Esophagus muscularis mucosa (tissue), 4 donors: Measurements from ENCODE around the gene LLGL1.

Source experiments
- EP300 ChIP-seq: sonication (generic); formaldehyde crosslinking; IDR thresholded peaks from one replicate; pipeline ENCODE4 v1.6.1; 2017; ENCODE audit warnings: antibody characterized with exemption
- POLR2A ChIP-seq: fragments of 450-650 bp; IDR thresholded peaks from one replicate; pipeline ENCODE4 v1.6.1; 2017; ENCODE audit warnings: antibody characterized with exemption, moderate library complexity, mild to moderate bottlenecking, low read depth
- POLR2AphosphoS5 ChIP-seq, 2 donors: sonication (generic); formaldehyde crosslinking; IDR thresholded peaks; one replicate each; pipeline ENCODE4 v1.6.1; 2017; ENCODE audit warnings: antibody characterized with exemption in 2 of 2
- TF ChIP-seq, protein P1 (sequence below), 3 experiments: fragments of 200-600 bp in 2 of 3; fragments of 450-650 bp in 1 of 3; sonication (generic) in 2 of 3; IDR thresholded peaks; one replicate each; pipeline ENCODE4 v1.5.1; 2017 to 2019; ENCODE audit warnings: antibody characterized with exemption in 3 of 3, mild to moderate bottlenecking in 2 of 3, moderate library complexity in 1 of 3

DNA sequence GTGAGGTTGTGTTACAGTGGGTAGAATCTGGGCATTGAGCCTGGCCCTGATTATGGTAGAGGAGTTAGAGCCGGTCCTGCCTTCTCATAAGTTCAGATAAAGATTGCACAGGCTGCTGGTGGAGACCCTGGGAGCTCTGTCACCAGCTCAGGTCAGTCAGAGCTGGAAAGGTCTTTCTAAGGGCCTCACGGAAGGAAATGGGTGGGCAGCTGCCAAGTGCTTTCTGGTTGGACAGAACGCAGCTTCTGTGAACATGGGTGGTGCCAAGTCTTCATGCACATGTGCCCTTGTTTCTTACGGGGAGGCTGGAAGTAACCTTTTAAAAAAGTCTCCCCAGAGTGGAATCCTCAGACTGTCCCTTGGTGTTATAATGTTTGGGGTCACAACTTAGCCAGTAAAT, 26.9 kb upstream of the LLGL1 start:
- TF ChIP-seq, protein P1, sequence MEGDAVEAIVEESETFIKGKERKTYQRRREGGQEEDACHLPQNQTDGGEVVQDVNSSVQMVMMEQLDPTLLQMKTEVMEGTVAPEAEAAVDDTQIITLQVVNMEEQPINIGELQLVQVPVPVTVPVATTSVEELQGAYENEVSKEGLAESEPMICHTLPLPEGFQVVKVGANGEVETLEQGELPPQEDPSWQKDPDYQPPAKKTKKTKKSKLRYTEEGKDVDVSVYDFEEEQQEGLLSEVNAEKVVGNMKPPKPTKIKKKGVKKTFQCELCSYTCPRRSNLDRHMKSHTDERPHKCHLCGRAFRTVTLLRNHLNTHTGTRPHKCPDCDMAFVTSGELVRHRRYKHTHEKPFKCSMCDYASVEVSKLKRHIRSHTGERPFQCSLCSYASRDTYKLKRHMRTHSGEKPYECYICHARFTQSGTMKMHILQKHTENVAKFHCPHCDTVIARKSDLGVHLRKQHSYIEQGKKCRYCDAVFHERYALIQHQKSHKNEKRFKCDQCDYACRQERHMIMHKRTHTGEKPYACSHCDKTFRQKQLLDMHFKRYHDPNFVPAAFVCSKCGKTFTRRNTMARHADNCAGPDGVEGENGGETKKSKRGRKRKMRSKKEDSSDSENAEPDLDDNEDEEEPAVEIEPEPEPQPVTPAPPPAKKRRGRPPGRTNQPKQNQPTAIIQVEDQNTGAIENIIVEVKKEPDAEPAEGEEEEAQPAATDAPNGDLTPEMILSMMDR (IDR thresholded peaks at IDR 0.05), result no peak
- TF ChIP-seq POLR2A (no peak), POLR2AphosphoS5 (IDR thresholded peaks at IDR 0.05) (no peak), EP300 (no peak)
